Lung (tissue), 12 donors: ENCODE results near the gene SMU1. TPM values are rescaled to one million over a fixed set of nuclear protein-coding genes. Genes with fewer than 3 reads are reported as not detected.

Experiments used
- ATAC-seq: fragments of 200-7000 bp; cut with Tn5 transposase; one replicate; pipeline ENCODE4 v1.9.1; 2020; ENCODE audit warnings: moderate number of reproducible peaks; ENCODE audit not compliant: insufficient read depth, low FRiP score
- DNase-seq, 3 donors: peaks; one replicate each; pipeline ENCODE4 v3.0.0-alpha.2; 2013 to 2017
- H3K27ac ChIP-seq, 2 donors: one replicate each; pipeline ENCODE4 v1.5.1; 2013; ENCODE audit warnings: mild to moderate bottlenecking in 2 of 2, moderate library complexity in 2 of 2, control low read depth in 1 of 2, inconsistent platforms in 1 of 2, low read depth in 1 of 2, low read length in 1 of 2
- H3K27me3 ChIP-seq, 3 donors: one replicate each; pipeline ENCODE4 v1.5.1; 2013; ENCODE audit warnings: low read length in 2 of 3; ENCODE audit not compliant: control insufficient read depth in 3 of 3, insufficient read depth in 3 of 3
- H3K36me3 ChIP-seq, 4 donors: one replicate each; pipeline ENCODE4 v1.5.1; 2013; ENCODE audit warnings: low read length in 4 of 4, mild to moderate bottlenecking in 1 of 4, moderate library complexity in 1 of 4; ENCODE audit not compliant: control insufficient read depth in 4 of 4, insufficient read depth in 4 of 4
- H3K4me1 ChIP-seq, 5 donors: one replicate each; pipeline ENCODE4 v1.5.1; 2013; ENCODE audit warnings: low read length in 5 of 5, mild to moderate bottlenecking in 2 of 5, moderate library complexity in 1 of 5; ENCODE audit not compliant: control insufficient read depth in 5 of 5, insufficient read depth in 5 of 5
- H3K4me3 ChIP-seq: one replicate; pipeline ENCODE4 v1.5.1; 2013; ENCODE audit warnings: mild to moderate bottlenecking, control low read depth, moderate library complexity
- H3K9ac ChIP-seq, 2 donors: one replicate each; pipeline ENCODE4 v1.5.1; 2013; ENCODE audit warnings: low read length in 2 of 2, control low read depth in 1 of 2; ENCODE audit not compliant: insufficient read depth in 1 of 2
- H3K9me3 ChIP-seq, 4 donors: one replicate each; pipeline ENCODE4 v1.5.1; 2013; ENCODE audit warnings: low read length in 3 of 4, mild to moderate bottlenecking in 1 of 4, moderate library complexity in 1 of 4; ENCODE audit not compliant: control insufficient read depth in 4 of 4, insufficient read depth in 3 of 4
- WGBS, 2 donors: extraction: QIAGEN DNeasy Blood & Tissue Kit; methylation state at CpG; one replicate each; pipeline ENCODE4 v1.1.7; 2013; 5-methylcytosine and 5-hydroxymethylcytosine counted together
- polyA plus RNA-seq, 2 donors: library from polyadenylated mRNA; stranded (reverse); fragments of 200-250 nt; gene quantifications; one replicate each; pipeline ENCODE4 v1.2.1, GENCODE V29; 2013
- total RNA-seq, 2 donors: library from RNA; depleted of rRNA in 1 of 2; stranded (reverse); fragments of >200 nt in 1 of 2; gene quantifications; one replicate each; pipeline ENCODE4 v1.2.1, GENCODE V29; 2014 to 2021
- TF ChIP-seq, protein P1 (sequence below): IDR thresholded peaks from 2 replicates; pipeline ENCODE4 v1.5.1; 2012; ENCODE audit warnings: mild to moderate bottlenecking; ENCODE audit errors: control extremely low read depth, extremely low read depth
- donor health status: control.
- donor health status: control.
- donor health status: Bipolar disorder and iron deficiency.
- donor health status: healthy.
- donor health status: DM: yes; HTN: yes; CAD: no.

Gene SMU1
- total and polyA plus RNA-seq, 4 donors: 7.3 to 27.4 (median 14.8) TPM

DNA sequence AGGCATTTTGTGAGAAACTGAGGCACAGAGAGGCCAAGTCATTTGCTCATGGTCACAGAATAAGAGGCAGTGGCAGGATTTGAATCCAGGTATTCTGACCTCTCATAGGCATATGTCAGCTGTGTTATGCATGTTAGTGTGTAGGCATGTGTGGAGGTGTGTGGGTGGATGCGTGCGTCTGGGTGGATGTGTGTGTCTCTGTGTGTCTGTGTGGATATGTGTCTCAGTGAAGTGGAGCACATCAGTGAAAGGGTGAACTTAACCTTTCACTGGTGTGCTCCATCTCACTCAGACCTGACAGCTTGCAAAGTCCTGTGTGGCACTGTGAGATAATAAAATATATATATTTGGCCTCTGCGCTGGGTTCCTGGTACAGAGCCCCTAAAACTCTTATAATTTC, 32.0 kb upstream of the SMU1 start:
- no peak for DNase-seq
- TF ChIP-seq, protein P1, sequence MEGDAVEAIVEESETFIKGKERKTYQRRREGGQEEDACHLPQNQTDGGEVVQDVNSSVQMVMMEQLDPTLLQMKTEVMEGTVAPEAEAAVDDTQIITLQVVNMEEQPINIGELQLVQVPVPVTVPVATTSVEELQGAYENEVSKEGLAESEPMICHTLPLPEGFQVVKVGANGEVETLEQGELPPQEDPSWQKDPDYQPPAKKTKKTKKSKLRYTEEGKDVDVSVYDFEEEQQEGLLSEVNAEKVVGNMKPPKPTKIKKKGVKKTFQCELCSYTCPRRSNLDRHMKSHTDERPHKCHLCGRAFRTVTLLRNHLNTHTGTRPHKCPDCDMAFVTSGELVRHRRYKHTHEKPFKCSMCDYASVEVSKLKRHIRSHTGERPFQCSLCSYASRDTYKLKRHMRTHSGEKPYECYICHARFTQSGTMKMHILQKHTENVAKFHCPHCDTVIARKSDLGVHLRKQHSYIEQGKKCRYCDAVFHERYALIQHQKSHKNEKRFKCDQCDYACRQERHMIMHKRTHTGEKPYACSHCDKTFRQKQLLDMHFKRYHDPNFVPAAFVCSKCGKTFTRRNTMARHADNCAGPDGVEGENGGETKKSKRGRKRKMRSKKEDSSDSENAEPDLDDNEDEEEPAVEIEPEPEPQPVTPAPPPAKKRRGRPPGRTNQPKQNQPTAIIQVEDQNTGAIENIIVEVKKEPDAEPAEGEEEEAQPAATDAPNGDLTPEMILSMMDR: no peak
- Histone ChIP-seq H3K4me1 (peaks cover 0 to 13% (median 10%) of the 10 kb centered on the region in 5 donors), H3K9me3 (no peaks in the 10 kb centered on the region), H3K27me3 (no peaks in the 10 kb centered on the region), H3K36me3 (peaks cover 0 to 19% (median 6%) of the 10 kb centered on the region in 4 donors), H3K27ac (no peak overlapping the region), H3K9ac (no peak overlapping the region), H3K4me3 (no peak overlapping the region)
- 96 to 97% methylated on average over 3 of the region's 3 CpGs for WGBS, 2 donors
- no peak for ATAC-seq

DNA sequence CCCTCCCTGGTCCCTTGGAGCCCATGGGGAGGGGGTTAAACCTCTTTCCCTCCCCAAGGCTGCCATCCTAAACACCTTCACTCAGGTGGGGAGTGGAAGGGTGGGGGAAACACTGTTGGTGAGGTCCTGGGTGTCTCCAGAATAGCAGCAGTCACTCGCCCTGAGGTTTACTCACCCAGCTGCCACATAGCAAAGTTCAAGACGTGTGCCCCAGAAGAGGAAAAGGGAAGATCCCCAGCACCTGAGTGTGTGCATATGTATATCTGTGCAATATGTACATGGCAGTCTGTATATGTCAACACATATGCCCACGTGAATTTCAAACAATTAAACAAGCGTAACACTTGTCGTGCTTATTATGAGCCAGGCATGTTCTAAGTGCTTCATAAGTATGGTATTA, 31.3 kb upstream of the SMU1 start:
- Histone ChIP-seq H3K27ac (peak overlapping the region; percentile 65 to 72), H3K9me3 (no peaks in the 10 kb centered on the region), H3K27me3 (no peaks in the 10 kb centered on the region), H3K36me3 (peaks cover 0 to 14% (median under 1%) of the 10 kb centered on the region in 4 donors), H3K9ac (no peak overlapping the region), H3K4me3 (no peak overlapping the region), H3K4me1 (peaks cover 0 to 13% (median 10%) of the 10 kb centered on the region in 5 donors)
- ATAC-seq (no peak), DNase-seq (no peak)
- TF ChIP-seq, protein P1: no peak
- WGBS, 2 donors: 62% methylated on average over 5 of the region's 5 CpGs

DNA sequence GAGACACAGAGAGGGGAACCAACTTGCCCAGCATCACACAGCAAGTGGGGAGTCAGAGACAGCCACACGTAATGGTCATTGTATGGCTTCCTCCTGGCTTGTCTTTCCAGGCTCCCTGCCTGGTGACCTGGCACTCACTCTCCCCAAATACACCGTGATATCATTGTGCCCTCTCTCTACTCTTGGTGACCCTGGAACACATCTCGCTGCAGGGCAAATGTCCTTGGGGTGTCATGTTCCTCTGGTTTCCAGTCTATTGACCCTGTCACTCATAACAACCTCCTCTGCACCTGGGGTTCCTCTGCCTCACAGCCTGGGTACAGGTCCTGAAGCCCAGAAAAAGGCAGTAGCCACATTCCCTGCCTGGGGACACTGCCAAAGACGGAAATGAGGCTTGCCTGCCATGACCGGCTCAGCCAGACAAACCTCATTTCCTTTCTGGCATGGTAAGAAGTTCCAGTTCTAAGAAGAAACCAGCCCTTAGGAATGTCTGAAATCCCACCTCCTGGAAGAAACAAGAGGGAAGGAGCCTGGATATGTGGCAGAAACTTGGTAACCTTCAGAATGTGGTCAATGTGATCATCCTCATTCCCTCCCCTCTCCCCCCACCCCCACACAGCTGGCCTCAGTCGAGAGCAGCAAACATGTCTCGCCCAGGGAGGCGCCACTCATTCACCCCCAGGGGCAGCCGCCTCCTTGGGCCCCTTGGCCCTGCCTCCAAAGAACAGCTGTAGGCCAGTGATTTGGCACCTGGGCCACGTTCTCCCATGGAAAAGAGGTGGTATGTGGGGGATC, 30.6 kb upstream of the SMU1 start:
- Histone ChIP-seq H3K4me1 (peaks cover 0 to 13% (median 10%) of the 10 kb centered on the region in 5 donors), H3K36me3 (peaks cover 0 to 9% (median 0%) of the 10 kb centered on the region in 4 donors), H3K27me3 (no peaks in the 10 kb centered on the region), H3K27ac (peak overlapping the region; percentile 65 to 72), H3K9me3 (no peaks in the 10 kb centered on the region), H3K9ac (no peak overlapping the region), H3K4me3 (no peak overlapping the region)
- WGBS, 2 donors: 47 to 58% methylated on average over 10 of the region's 10 CpGs
- ATAC-seq (no peak), DNase-seq (peak; percentile 63 to 85 (median 76))
- TF ChIP-seq, protein P1: no peak
